GM19025 (cell line): ENCODE results near the gene GPC6.
"Not testable (repeated sequence)": the region's sequence is repeated elsewhere in the genome, so short reads cannot be mapped to it uniquely, and the experiment has no call there.

Experiments
- ATAC-seq: cut with Tn5 transposase; IDR thresholded peaks from one replicate; pipeline ENCODE4 v1.9.1; 2021; ENCODE audit warnings: mild to moderate bottlenecking, low read depth, moderate library complexity; ENCODE audit not compliant: unreplicated experiment

Gene GPC6

GRCh38 chr13:93480553-93481106, 254.0 kb downstream of the GPC6 start:
- ATAC-seq = no peak

- not testable (repeated sequence) for ATAC-seq
These were observed 269.5 kb downstream of the GPC6 start for GRCh38 chr13:93496117-93496516.

- ATAC-seq = no peak
These were observed 270.5 kb downstream of the GPC6 start for GRCh38 chr13:93496985-93497673.

- no peak for ATAC-seq
These were observed 273.4 kb downstream of the GPC6 start for GRCh38 chr13:93499991-93500390.

- no peak for ATAC-seq
These were observed 275.5 kb downstream of the GPC6 start for GRCh38 chr13:93502071-93502470.

GRCh38 chr13:93502987-93503615, 276.5 kb downstream of the GPC6 start:
- ATAC-seq = no peak

GRCh38 chr13:93505104-93505952, 278.7 kb downstream of the GPC6 start:
- ATAC-seq = no peak

GRCh38 chr13:93511011-93511410, 284.4 kb downstream of the GPC6 start:
- no peak for ATAC-seq

GRCh38 chr13:93515267-93515666, 288.7 kb downstream of the GPC6 start:
- no peak for ATAC-seq

- ATAC-seq = no peak
These were observed 291.1 kb downstream of the GPC6 start for GRCh38 chr13:93517658-93518057.

- ATAC-seq = no peak
These were observed 294.7 kb downstream of the GPC6 start for GRCh38 chr13:93521307-93521706.

- no peak for ATAC-seq
These were observed 295.9 kb downstream of the GPC6 start for GRCh38 chr13:93522501-93522900.

GRCh38 chr13:93525087-93525486, 298.5 kb downstream of the GPC6 start:
- no peak for ATAC-seq

GRCh38 chr13:93527748-93528297, 301.2 kb downstream of the GPC6 start:
- ATAC-seq = no peak

GRCh38 chr13:93529961-93530360, 303.4 kb downstream of the GPC6 start:
- ATAC-seq = no peak

GRCh38 chr13:93534181-93534700, 307.6 kb downstream of the GPC6 start:
- ATAC-seq = no peak

- no peak for ATAC-seq
These were observed 308.6 kb downstream of the GPC6 start for GRCh38 chr13:93535251-93535650.

- ATAC-seq = no peak
These were observed 313.3 kb downstream of the GPC6 start for GRCh38 chr13:93539914-93540313.

GRCh38 chr13:93547886-93548285, 321.3 kb downstream of the GPC6 start:
- ATAC-seq = no peak

- ATAC-seq = no peak
These were observed 322.9 kb downstream of the GPC6 start for GRCh38 chr13:93549326-93550005.
